ENCODE results near the gene YWHAE. TPM values are rescaled to one million over a fixed set of nuclear protein-coding genes. Genes with fewer than 3 reads are reported as not detected.

YWHAE gene
- total RNA-seq, 1 experiment from 2014 or later: 1,033 TPM

GRCh38 chr17:1301546-1301945 is 98.5 kb downstream of the YWHAE start (continued):
- TF ChIP-seq ZNF512 (CRISPR knock-in tag; IDR thresholded peaks at IDR 0.05; ENCODE audit: borderline replicate concordance): no peak

- H3K4me3 Mint-ChIP-seq: no peak overlapping the region
- DNase-seq (ENCODE audit: low spot score): no peak
- H3K4me1 Mint-ChIP-seq: no peaks in the 10 kb centered on the region
- H3K36me3 Mint-ChIP-seq: no peaks in the 10 kb centered on the region
- no peak for ATAC-seq
- no peak overlapping the region for H3K27ac Mint-ChIP-seq
- ChIA-PET CTCF (interaction anchor here (2.0 kb wide), 1 partner anchor 32 kb away, joined by 6 read pairs; no protein-coding TSS in a partner anchor), POLR2A (no interaction called here)
- peaks cover 6% of the 10 kb centered on the region; the same call in 1 of the 2 replicates for H3K27me3 Mint-ChIP-seq (ENCODE audit: low read depth)
- H3K9me3 Mint-ChIP-seq: no peaks in the 10 kb centered on the region
- TF ChIP-seq ATF6 (CRISPR knock-in tag; IDR thresholded peaks at IDR 0.05) (no peak), ARID4B (CRISPR knock-in tag; IDR thresholded peaks at IDR 0.05; ENCODE audit: borderline replicate concordance) (no peak), NFATC4 (CRISPR knock-in tag; IDR thresholded peaks at IDR 0.05) (no peak), PRDM15 (CRISPR knock-in tag; IDR thresholded peaks at IDR 0.05) (no peak), AR (CRISPR knock-in tag; IDR thresholded peaks at IDR 0.05) (no peak), ZNF512 (CRISPR knock-in tag; IDR thresholded peaks at IDR 0.05; ENCODE audit: borderline replicate concordance) (no peak)
Observed at GRCh38 chr17:1300371-1300905, 99.6 kb downstream of the YWHAE start.

All from WTC11 (cell line).